ENCODE measurements around the gene CLDN15.

The CLDN15 gene

DNA sequence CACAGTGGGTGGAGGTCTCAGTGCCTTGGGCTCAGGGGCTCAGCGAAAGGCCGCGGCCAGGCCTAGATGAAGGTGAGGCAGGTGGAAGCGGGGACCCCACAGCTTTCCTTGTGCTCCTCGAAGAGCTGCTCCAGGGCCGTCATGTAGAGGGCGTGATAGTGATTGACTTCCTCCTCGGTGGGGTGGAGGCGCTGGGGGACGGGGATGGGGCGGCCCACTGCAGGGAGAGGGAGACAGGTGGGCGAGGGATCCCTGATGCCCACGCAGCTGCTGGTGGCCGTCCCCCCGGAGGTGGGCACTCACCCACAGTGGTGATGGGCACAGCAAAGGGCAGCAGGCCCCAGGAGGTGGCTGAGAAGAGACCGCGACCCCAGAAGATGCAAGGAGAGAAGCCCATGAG is 41.7 kb downstream of the CLDN15 start:
- DNase-seq = no peak

DNA sequence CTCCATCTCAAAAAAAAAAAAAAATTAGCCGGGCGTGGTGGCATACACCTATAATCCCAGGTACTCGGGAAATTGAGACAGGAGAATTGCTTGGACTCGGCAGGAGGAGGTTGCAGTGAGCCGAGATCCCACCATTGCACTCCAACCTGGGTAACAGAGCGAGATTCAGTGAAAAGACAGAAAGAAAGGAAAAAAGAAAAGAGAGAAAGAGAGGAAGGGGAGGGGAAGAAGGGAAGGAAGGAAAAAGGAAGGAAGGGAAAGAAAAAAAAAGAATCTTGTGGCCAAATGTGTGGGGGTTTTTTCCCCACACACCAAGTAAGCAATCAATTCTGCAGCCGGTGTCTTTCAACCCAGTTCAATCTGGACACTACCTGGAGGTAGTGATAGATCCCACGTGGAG is 48.5 kb downstream of the CLDN15 start:
- DNase-seq = no peak

DNA sequence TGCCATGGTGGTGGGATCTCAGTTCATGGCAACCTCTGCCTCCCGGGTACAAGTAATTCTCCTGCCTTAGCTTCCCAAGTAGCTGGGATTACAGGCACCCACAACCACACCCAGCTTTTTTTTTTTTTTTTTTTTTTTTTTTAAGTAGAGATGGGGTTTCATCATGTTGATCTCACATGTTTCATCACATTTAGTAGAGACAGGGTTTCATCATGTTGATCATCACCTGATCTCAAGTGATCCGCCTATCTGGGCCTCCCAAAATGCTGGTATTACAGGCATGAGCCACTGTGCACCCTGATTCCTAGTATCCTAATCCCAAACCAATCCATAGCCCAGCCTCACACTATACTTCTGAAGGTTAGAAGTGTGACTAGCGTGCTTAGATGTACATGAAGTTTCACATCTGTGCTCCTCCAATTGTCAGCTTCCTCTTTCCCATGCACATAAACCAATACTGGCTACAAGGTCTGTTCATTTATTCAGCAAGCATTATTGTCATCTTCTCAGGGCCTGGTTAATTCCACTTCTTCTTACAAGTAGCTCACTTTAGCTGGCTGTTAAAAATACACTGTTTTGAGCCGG is 50.7 kb downstream of the CLDN15 start:
- no peak for DNase-seq

DNA sequence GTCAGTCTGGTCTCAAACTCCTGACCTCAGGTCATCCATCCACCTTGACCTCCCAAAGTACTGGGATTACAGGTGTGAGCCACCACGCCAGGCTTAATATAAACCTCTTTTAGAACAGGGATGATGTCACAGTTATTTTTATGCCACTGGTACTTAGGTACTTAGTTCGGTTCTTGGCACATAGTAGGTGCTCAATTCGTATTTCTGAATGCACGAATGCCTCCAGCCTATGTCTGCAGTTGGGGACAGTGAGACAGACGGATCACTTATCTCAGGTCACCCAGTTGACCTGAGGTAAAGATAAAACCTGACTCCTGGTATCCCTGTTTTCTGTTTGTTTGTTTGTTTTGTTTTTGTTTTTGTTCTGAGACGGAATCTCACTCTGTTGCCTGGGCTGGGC is 51.4 kb downstream of the CLDN15 start:
- DNase-seq = no peak

DNA sequence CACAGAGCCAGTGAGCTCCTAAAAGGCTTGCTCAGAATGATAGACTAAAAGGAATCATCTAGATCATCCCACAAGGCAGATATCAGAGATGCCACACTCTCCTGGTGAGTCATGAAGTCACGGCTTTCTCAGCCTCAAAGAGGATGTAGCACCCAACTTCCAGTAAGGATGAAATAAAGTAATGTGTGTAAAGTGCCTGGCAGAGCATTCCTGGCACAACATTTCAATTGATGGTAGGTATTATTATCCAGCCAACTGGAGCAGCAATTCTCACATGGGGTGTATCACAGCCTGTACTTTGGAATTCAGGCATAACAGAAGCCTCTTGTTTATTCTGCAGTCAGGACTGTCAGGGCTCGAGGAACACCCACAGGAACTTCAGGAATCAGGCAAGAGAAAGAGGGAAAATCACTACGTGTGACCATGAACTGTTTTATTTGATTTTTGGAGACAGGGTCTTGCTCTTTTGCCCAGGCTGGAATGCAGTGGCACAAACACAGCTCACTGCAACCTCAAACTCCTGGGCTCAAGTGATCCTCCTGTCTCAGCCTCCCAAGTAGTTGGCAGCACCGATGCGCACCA is 52.3 kb downstream of the CLDN15 start:
- DNase-seq = no peak

Data from stimulated activated naive CD4-positive, alpha-beta T cell treated with Interleukin-2 at 50 U/mL for 16 hours (primary cell).